VCaP (cell line): ENCODE data around the gene RAPGEF4.
"Not testable (repeated sequence)": the region's sequence is repeated elsewhere in the genome, so short reads cannot be mapped to it uniquely, and the experiment has no call there.

Source experiments
- H3K27ac ChIP-seq: fragments of 450-650 bp; 2 replicates; pipeline ENCODE4 v1.5.1; 2017
- CTCF ChIP-seq: fragments of 450-650 bp; conservative IDR thresholded peaks from 2 replicates; pipeline ENCODE4 v1.5.1; 2017; ENCODE audit warnings: mild to moderate bottlenecking, moderate library complexity

Gene RAPGEF4

GRCh38 chr2:172742931-172743540 is 7.4 kb downstream of the RAPGEF4 start:
- no peak overlapping the region for H3K27ac ChIP-seq
- TF ChIP-seq CTCF, result no peak

GRCh38 chr2:172743898-172744297 is 8.3 kb downstream of the RAPGEF4 start:
- no peak for TF ChIP-seq CTCF
- H3K27ac ChIP-seq, result no peak overlapping the region

GRCh38 chr2:172745636-172746035 is 10.0 kb downstream of the RAPGEF4 start:
- TF ChIP-seq CTCF, result no peak
- no peak overlapping the region for H3K27ac ChIP-seq

- not testable (repeated sequence) for H3K27ac ChIP-seq
Observed at GRCh38 chr2:172748543-172748942, 12.9 kb downstream of the RAPGEF4 start.

GRCh38 chr2:172749388-172749787 is 13.7 kb downstream of the RAPGEF4 start:
- H3K27ac ChIP-seq, result no peak overlapping the region
- TF ChIP-seq CTCF, result no peak

GRCh38 chr2:172751564-172751963 is 15.9 kb downstream of the RAPGEF4 start:
- H3K27ac ChIP-seq, result no peak overlapping the region
- no peak for TF ChIP-seq CTCF

- H3K27ac ChIP-seq, result no peak overlapping the region
- TF ChIP-seq CTCF, result no peak
Observed at GRCh38 chr2:172753610-172754009, 18.0 kb downstream of the RAPGEF4 start.

GRCh38 chr2:172759441-172759840 is 23.8 kb downstream of the RAPGEF4 start:
- H3K27ac ChIP-seq, result no peak overlapping the region
- no peak for TF ChIP-seq CTCF
